Hematopoietic multipotent progenitor cell treated with erythropoietin and hydrocortisone succinate and interleukin-3 and kit ligand, for 4 days (in vitro differentiated cells): Measurements from ENCODE around the gene CPNE6.

Experiments
- DNase-seq: peaks from one replicate; pipeline ENCODE4 v3.0.0-alpha.2; 2015

Gene CPNE6

GRCh38 chr14:24055971-24056799 is 15.2 kb upstream of the CPNE6 start:
- no peak for DNase-seq

GRCh38 chr14:24056800-24057184 is 14.6 kb upstream of the CPNE6 start:
- no peak for DNase-seq

- no peak for DNase-seq
These were observed 14.1 kb upstream of the CPNE6 start for GRCh38 chr14:24057271-24057670.

- no peak for DNase-seq
These were observed 13.5 kb upstream of the CPNE6 start for GRCh38 chr14:24057867-24058259.

- DNase-seq, result peak; percentile 81
These were observed 13.0 kb upstream of the CPNE6 start for GRCh38 chr14:24058260-24058950.

GRCh38 chr14:24058951-24059475 is 12.3 kb upstream of the CPNE6 start:
- no peak for DNase-seq

GRCh38 chr14:24059841-24060388 is 11.4 kb upstream of the CPNE6 start:
- DNase-seq, result no peak

GRCh38 chr14:24060443-24060842 is 10.9 kb upstream of the CPNE6 start:
- DNase-seq, result no peak

- no peak for DNase-seq
These were observed 10.1 kb upstream of the CPNE6 start for GRCh38 chr14:24060984-24061913.

GRCh38 chr14:24062216-24062980 is 9.0 kb upstream of the CPNE6 start:
- no peak for DNase-seq

- DNase-seq, result no peak
These were observed 8.0 kb upstream of the CPNE6 start for GRCh38 chr14:24063263-24063836.

- DNase-seq, result no peak
These were observed 7.1 kb upstream of the CPNE6 start for GRCh38 chr14:24064091-24064795.

GRCh38 chr14:24064856-24065255 is 6.5 kb upstream of the CPNE6 start:
- no peak for DNase-seq

GRCh38 chr14:24065408-24065807 is 6.0 kb upstream of the CPNE6 start:
- no peak for DNase-seq

- DNase-seq, result no peak
These were observed 4.7 kb upstream of the CPNE6 start for GRCh38 chr14:24066496-24067132.

GRCh38 chr14:24067133-24068082 is 4.0 kb upstream of the CPNE6 start:
- no peak for DNase-seq

- DNase-seq, result no peak
These were observed 2.5 kb upstream of the CPNE6 start for GRCh38 chr14:24068711-24069410.

- no peak for DNase-seq
These were observed 2.0 kb upstream of the CPNE6 start for GRCh38 chr14:24069411-24069735.
